ENCODE results near the gene COQ5.

Gene COQ5

DNA sequence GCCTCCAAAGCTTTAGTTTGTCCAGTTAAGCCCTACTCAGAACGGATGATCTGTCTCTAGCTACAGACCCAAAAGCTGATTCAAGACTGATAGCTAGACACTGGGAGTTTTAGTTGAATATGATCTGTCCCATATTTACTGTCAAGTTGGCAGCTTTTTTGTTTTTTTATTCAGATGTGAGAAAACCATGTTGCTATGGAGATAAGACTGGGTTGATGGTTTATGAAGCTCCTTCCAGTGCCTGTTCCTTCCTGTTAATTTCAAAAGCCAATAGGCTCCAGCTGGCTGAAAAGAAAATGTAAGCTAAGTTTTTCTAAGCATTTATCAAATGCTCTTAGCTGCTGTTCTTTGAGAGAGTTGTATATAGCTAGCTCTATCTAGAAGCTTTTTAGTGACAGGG is 28.4 kb downstream of the COQ5 start:
- DNase-seq (ENCODE audit: low read depth, low spot score) = no peak
- Histone ChIP-seq H3K9me3 (ENCODE audit: insufficient read depth, low read length) (no peaks in the 10 kb centered on the region), H3K27me3 (ENCODE audit: insufficient read depth, insufficient read length) (no peaks in the 10 kb centered on the region), H3K4me3 (ENCODE audit: insufficient read length, low read depth) (no peak overlapping the region), H3K9ac (ENCODE audit: insufficient read length, low read depth) (no peak overlapping the region), H3K4me1 (ENCODE audit: insufficient read depth, insufficient read length) (no peaks in the 10 kb centered on the region), H3K36me3 (ENCODE audit: insufficient read depth, insufficient read length, low read length) (peaks cover 70% of the 10 kb centered on the region)
- no peak for TF ChIP-seq YY1 (IDR thresholded peaks at IDR 0.05; ENCODE audit: insufficient read depth, insufficient read length)
- TF ChIP-seq ZNF274 (IDR thresholded peaks at IDR 0.05; ENCODE audit: low read depth, low read length) = no peak
- no peak for TF ChIP-seq SUZ12 (IDR thresholded peaks at IDR 0.05; ENCODE audit: extremely low read depth, insufficient read depth, insufficient read length)

DNA sequence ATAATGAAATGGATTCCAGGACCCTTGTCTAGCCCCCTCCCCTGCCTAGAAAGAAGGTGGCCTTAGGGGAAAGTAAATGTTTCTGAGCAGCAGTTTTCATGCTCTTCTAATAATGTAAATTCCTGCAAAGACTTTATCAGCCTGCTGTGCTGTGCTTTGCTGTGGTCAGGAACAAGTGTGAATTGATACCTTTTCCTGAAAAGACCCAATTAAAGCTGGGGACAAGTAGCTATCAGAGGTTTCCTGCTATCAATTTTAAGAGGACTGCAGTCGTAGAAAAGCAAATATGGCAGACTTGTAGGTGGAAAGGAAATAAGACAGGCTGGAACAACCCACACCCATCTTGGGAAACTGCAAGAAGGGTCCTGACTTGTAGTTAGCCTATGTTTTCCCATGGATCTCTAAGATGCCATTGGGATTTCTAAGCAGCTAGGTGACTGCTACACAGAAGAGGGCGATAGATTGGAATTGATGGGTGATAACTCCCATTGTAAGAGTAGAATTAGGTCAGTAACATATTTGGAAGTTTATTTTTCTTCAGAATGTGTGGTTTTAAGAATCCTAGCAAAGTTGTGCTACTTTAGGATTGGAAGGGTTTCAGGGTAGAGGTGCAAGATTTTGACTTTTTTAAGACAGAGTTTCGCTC is 30.0 kb downstream of the COQ5 start:
- DNase-seq (ENCODE audit: low read depth, low spot score) = no peak
- Histone ChIP-seq H3K9ac (ENCODE audit: insufficient read length, low read depth) (no peak overlapping the region), H3K4me3 (ENCODE audit: insufficient read length, low read depth) (no peak overlapping the region), H3K9me3 (ENCODE audit: insufficient read depth, low read length) (no peaks in the 10 kb centered on the region), H3K27me3 (ENCODE audit: insufficient read depth, insufficient read length) (no peaks in the 10 kb centered on the region), H3K36me3 (ENCODE audit: insufficient read depth, insufficient read length, low read length) (peaks cover 57% of the 10 kb centered on the region), H3K4me1 (ENCODE audit: insufficient read depth, insufficient read length) (no peaks in the 10 kb centered on the region)
- no peak for TF ChIP-seq ZNF274 (IDR thresholded peaks at IDR 0.05; ENCODE audit: low read depth, low read length)
- TF ChIP-seq YY1 (IDR thresholded peaks at IDR 0.05; ENCODE audit: insufficient read depth, insufficient read length) = no peak
- no peak for TF ChIP-seq SUZ12 (IDR thresholded peaks at IDR 0.05; ENCODE audit: extremely low read depth, insufficient read depth, insufficient read length)

GRCh38 chr12:120497524-120498150 is 31.3 kb downstream of the COQ5 start:
- no peak for DNase-seq (ENCODE audit: low read depth, low spot score)
- no peaks in the 10 kb centered on the region for H3K4me1 ChIP-seq (ENCODE audit: insufficient read depth, insufficient read length)
- TF ChIP-seq ZNF274 (IDR thresholded peaks at IDR 0.05; ENCODE audit: low read depth, low read length) (no peak), YY1 (IDR thresholded peaks at IDR 0.05; ENCODE audit: insufficient read depth, insufficient read length) (no peak), SUZ12 (IDR thresholded peaks at IDR 0.05; ENCODE audit: extremely low read depth, insufficient read depth, insufficient read length) (no peak)
- H3K9ac ChIP-seq (ENCODE audit: insufficient read length, low read depth) = peak overlapping the region; percentile 84
- H3K27me3 ChIP-seq (ENCODE audit: insufficient read depth, insufficient read length) = no peaks in the 10 kb centered on the region
- peaks cover 44% of the 10 kb centered on the region for H3K36me3 ChIP-seq (ENCODE audit: insufficient read depth, insufficient read length, low read length)
- no peaks in the 10 kb centered on the region for H3K9me3 ChIP-seq (ENCODE audit: insufficient read depth, low read length)
- H3K4me3 ChIP-seq (ENCODE audit: insufficient read length, low read depth) = peak overlapping the region; percentile 96

DNA sequence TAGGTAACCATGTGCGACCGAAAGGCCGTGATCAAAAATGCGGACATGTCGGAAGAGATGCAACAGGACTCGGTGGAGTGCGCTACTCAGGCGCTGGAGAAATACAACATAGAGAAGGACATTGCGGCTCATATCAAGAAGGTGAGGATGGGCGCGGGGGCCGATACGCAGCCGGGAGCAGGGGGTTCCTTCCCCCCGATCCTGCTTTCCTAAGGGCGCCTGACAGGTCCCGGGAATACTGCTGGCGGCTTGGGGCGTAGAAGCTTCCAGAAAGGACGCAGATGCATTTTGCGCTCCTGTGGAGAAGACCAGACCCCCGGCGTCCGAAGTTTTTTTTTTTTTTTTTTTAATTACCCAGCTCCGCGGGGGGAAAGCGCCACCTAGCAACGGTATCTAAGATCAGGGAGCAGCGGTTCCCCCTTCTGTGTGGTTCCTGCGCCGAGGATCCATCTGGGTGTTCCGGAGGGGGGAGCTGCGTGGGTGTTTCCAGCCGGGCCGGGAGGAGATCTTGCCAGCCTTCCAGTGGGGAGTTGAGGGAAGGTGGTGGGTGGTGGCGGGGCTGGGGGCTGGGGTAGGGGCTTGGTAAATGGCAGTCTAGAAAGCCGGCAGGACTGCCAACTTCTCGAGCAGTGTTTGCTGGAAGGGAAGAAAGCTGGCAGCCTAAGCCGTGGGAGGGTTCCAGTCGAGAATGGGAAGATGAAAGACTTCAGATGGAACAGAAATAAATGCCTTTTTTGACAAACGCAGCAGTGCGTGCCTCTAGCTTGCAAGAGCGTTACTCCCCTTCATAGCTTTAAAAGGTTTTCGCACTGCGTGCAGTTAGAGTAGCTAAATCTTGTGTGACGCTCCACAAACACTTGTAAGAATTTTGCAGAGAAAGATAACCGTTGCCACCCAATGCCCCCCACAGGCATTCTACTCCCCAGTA is 32.3 kb downstream of the COQ5 start:
- Histone ChIP-seq H3K9me3 (ENCODE audit: insufficient read depth, low read length) (no peaks in the 10 kb centered on the region), H3K36me3 (ENCODE audit: insufficient read depth, insufficient read length, low read length) (peaks cover 38% of the 10 kb centered on the region), H3K9ac (ENCODE audit: insufficient read length, low read depth) (peak overlapping the region; percentile 96), H3K4me1 (ENCODE audit: insufficient read depth, insufficient read length) (no peaks in the 10 kb centered on the region), H3K4me3 (ENCODE audit: insufficient read length, low read depth) (peak overlapping the region; percentile 96), H3K27me3 (ENCODE audit: insufficient read depth, insufficient read length) (no peaks in the 10 kb centered on the region)
- no peak for DNase-seq (ENCODE audit: low read depth, low spot score)
- no peak for TF ChIP-seq ZNF274 (IDR thresholded peaks at IDR 0.05; ENCODE audit: low read depth, low read length)
- TF ChIP-seq YY1 (IDR thresholded peaks at IDR 0.05; ENCODE audit: insufficient read depth, insufficient read length) = no peak
- TF ChIP-seq SUZ12 (IDR thresholded peaks at IDR 0.05; ENCODE audit: extremely low read depth, insufficient read depth, insufficient read length) = no peak

DNA sequence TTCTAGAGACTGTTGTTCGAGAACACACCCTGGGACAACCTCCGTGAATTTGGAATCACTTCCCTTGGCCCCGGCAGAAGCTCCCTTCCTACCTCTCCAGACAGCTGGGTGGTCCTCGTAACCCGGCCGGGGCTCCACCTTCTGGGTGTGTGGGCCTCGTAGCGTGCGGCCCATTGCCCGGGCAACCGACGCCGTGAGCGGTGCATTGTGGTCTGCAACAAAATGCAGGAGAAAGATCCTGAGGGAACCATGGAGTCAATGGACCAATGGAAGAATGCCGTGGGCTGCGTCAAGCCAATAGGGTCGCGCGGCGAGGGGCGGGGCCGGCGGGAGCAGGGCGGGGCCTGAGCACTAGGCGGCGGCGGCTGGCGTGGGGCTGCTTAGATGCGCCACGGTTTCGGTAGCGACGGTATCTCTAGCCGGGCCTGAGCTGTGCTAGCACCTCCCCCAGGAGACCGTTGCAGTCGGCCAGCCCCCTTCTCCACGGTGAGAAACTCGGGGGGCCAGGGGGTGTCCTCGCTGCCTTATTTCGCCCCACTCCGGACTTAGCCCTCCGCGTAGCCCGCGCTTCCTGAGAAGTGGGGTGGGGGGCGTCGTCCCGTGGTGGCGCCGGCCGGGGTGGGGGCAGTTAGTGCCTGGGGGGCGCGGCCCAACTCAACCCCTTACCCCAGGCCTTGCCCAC is 33.1 kb downstream of the COQ5 start, which contains the start of gene DYNLL1:
DYNLL1 (plus strand) TSS at position 383 of the 682 bp plus-strand sequence. CDS start 309 bp downstream, outside the sequence.
- no peaks in the 10 kb centered on the region for H3K27me3 ChIP-seq (ENCODE audit: insufficient read depth, insufficient read length)
- peak within 1 kb of the TSS; percentile 96 for H3K9ac ChIP-seq (ENCODE audit: insufficient read length, low read depth)
- TF ChIP-seq YY1 (IDR thresholded peaks at IDR 0.05; ENCODE audit: insufficient read depth, insufficient read length) (no peak), SUZ12 (IDR thresholded peaks at IDR 0.05; ENCODE audit: extremely low read depth, insufficient read depth, insufficient read length) (no peak), ZNF274 (IDR thresholded peaks at IDR 0.05; ENCODE audit: low read depth, low read length) (no peak)
- H3K36me3 ChIP-seq (ENCODE audit: insufficient read depth, insufficient read length, low read length) = peaks cover 38% of the 10 kb centered on the region
- peak within 1 kb of the TSS; percentile 96 for H3K4me3 ChIP-seq (ENCODE audit: insufficient read length, low read depth)
- H3K4me1 ChIP-seq (ENCODE audit: insufficient read depth, insufficient read length) = no peaks in the 10 kb centered on the region
- H3K9me3 ChIP-seq (ENCODE audit: insufficient read depth, low read length) = no peaks in the 10 kb centered on the region
- peak; percentile 98 for DNase-seq (ENCODE audit: low read depth, low spot score)

- TF ChIP-seq YY1 (IDR thresholded peaks at IDR 0.05; ENCODE audit: insufficient read depth, insufficient read length) = no peak
- no peak for TF ChIP-seq SUZ12 (IDR thresholded peaks at IDR 0.05; ENCODE audit: extremely low read depth, insufficient read depth, insufficient read length)
- TF ChIP-seq ZNF274 (IDR thresholded peaks at IDR 0.05; ENCODE audit: low read depth, low read length) = no peak
- H3K4me1 ChIP-seq (ENCODE audit: insufficient read depth, insufficient read length) = no peaks in the 10 kb centered on the region
- DNase-seq (ENCODE audit: low read depth, low spot score) = no peak
Measured at GRCh38 chr12:120495186-120495730, 33.7 kb downstream of the COQ5 start.

More at GRCh38 chr12:120495186-120495730, 33.7 kb downstream of the COQ5 start:
- H3K9me3 ChIP-seq (ENCODE audit: insufficient read depth, low read length) = no peaks in the 10 kb centered on the region
- no peaks in the 10 kb centered on the region for H3K27me3 ChIP-seq (ENCODE audit: insufficient read depth, insufficient read length)
- peak overlapping the region; percentile 70 for H3K4me3 ChIP-seq (ENCODE audit: insufficient read length, low read depth)
- peaks cover 38% of the 10 kb centered on the region for H3K36me3 ChIP-seq (ENCODE audit: insufficient read depth, insufficient read length, low read length)
- H3K9ac ChIP-seq (ENCODE audit: insufficient read length, low read depth) = peak overlapping the region; percentile 81

Data from NT2/D1 (cell line).